GM12873 (cell line): Measurements from ENCODE around the gene GPRC5D.

Experiments
- TF ChIP-seq, protein P1 (sequence below): IDR thresholded peaks from 2 replicates; pipeline ENCODE4 v1.5.1; 2012; ENCODE audit warnings: low read depth, mild to moderate bottlenecking, moderate library complexity, low read length, control low read depth; ENCODE audit not compliant: insufficient read depth; ENCODE audit errors: missing control alignments

Gene GPRC5D

DNA sequence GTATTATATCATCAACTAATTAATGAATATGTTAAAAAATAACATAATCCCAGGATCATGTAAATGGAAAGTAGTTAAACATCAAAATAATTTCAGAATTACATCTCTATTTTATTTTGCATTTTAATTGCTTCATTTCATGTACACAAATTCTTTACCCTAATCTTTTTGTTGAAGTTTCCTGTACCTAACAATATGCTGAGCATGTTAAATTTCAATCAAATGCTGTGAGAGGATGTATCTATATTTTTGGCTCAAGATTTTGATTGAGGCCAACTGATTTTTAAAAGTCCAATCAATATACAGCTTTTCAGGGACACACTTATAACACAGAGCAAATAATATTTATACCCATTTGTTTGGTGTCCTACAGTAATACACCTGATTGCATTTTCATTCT lies 6.4 kb downstream of the GPRC5D start:
- TF ChIP-seq, protein P1, sequence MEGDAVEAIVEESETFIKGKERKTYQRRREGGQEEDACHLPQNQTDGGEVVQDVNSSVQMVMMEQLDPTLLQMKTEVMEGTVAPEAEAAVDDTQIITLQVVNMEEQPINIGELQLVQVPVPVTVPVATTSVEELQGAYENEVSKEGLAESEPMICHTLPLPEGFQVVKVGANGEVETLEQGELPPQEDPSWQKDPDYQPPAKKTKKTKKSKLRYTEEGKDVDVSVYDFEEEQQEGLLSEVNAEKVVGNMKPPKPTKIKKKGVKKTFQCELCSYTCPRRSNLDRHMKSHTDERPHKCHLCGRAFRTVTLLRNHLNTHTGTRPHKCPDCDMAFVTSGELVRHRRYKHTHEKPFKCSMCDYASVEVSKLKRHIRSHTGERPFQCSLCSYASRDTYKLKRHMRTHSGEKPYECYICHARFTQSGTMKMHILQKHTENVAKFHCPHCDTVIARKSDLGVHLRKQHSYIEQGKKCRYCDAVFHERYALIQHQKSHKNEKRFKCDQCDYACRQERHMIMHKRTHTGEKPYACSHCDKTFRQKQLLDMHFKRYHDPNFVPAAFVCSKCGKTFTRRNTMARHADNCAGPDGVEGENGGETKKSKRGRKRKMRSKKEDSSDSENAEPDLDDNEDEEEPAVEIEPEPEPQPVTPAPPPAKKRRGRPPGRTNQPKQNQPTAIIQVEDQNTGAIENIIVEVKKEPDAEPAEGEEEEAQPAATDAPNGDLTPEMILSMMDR: no peak

DNA sequence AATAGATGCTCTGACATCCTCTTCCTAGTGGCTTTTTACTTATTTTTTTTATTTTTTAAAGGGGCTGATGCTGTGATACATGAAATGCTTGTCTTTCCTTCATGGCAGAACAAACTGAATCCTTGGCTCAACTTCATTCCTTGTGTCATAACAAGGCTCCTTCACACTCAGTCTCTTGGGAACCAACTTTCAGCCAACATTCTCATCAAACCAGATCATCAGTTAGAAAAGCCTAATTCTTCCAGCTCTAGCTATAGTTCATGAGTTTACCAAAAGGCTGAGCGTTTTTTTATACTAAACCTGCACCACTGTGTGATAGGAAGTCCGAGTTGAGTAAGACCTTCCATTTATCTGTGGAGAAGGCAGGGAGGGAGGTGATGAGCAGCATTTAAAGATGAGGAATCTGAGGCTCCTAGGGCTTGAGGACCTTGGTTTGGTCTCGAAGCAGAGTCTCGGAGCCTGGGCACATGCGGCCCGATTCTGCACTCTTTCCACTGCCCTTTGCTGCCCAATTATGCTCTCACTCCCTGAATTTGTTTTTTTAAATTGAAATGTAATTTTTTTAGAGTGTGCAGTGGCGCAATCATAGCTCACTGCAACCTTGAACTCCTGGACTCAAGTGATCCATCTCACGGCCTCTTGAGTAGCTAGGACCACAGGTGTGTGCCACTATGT lies 8.2 kb downstream of the GPRC5D start:
- TF ChIP-seq, protein P1: no peak

DNA sequence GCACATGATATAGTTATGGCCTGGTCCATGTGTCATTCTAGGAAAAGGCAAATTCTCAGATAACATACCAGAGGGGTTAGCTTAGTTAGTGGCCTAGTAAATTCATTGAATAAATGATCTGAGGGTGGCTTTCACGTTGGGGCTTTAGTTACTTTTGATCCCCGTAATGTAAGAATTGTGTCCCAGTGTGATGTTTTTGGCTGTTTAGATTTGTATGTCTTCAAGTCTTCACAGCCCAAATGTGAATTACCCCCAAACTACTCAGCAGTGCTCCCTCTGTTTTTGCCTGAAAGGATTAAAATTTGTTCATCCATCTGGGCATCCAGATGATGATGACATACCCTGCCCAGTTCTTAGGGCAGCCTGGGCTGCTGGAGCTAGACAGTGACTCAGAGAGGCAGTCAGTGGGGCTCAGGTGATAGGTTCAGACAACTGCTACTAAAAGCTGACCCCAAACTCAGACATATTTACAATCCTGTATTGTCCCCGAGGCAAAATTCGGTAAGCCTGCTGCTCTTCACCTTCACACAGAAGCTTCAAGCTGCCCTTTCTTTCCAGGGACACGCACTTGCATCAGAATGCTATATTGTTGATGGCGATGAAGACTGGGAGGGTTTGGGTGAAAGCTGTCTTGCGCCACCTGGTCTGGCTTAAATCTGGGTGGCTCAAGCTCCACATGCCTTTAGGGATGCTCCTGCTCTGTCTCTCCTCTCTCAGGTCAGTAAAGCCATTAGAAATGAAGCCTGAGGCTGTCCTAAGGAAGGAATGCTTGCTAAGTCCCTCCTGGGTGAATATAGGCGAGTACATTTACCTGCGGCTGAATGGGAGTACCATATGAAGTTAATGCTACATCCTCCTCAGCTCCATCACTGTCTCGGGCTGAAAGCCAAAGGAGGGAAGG lies 10.3 kb downstream of the GPRC5D start:
- TF ChIP-seq, protein P1: no peak

DNA sequence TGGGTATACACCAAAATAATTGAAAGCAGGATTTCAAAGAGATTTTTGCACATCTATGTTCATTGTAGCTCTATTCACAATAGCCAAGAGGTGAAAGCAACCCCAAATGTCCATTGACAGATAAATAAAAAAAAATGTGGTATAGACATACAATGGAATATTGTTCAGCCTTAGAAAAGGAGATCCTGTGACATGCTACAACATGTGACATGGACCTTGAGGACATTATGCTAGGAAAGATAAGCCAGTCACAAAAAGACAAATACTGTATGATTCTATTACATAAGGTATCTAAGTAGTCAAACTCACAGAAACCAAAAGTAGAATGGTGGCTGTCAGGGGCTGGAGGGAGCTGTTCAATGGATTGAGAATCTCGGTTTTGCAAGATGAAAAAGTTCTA lies 12.1 kb downstream of the GPRC5D start:
- TF ChIP-seq, protein P1: no peak

DNA sequence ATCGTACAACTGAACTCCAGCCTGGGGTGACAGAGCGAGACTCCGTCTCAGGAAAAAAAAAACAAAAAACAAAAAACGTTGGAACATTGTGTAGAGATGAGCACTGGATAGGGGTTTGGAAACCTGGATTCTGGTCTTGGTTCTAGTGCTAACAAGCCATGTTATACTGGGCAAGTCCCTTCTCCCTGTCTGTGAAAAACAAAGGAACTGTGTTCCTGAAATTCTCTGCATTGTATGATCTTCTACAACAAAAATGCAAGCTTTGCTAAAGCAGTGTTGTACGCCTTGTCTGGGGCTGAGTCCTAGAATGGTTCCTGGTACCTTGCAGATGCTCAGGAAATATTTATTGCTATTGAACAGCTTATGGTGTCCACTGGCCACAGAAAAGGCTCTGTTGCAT lies 13.4 kb downstream of the GPRC5D start:
- TF ChIP-seq, protein P1: no peak

DNA sequence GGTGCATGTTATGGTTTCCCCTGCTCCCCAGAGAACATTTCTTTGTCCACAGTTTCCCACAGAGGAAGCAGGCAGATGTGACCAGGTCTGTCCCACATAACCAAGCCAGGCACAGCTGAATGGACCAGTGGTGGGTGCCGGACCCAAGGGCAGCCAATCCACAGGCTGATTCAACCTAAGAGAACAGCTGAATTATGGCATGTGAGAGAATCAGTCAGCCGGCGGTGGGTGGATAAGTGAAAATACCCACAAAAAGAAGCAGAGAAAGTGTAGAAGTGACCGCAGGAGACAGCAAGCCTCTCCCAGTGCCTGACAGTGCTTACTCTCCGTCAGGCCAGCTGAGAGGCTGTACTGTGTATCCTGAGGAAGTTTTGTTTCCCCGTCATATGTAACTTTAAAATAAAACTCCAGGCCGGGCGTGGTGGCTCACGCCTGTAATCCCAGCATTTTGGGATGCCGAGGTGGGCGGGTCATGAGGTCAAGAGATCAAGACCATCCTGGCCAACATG lies 14.9 kb downstream of the GPRC5D start:
- TF ChIP-seq, protein P1: no peak

DNA sequence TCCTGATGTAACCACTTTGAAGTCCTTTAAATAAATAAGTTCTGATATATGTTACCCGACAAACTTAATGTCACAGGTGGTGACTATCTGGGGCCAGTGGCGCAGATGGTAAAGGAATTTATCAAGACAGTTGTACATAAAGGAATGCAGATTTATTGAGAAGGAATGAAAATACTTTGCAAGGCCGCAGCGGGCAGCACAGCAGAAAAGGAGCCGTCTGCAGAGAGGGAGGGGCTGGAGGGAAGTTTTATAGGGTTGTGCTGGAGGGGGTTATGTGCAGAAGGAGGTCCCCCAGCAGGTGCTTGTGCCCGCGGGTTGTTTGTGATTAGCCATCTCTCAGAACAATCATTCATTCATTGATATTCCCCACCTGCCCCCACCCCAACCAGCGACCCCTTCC lies 17.4 kb downstream of the GPRC5D start:
- TF ChIP-seq, protein P1: no peak
